ENCODE results near the gene DYRK1A. TPM values are rescaled to one million over a fixed set of nuclear protein-coding genes. Genes with fewer than 3 reads are reported as not detected.
A peak's percentile ranks its signal among the peaks of the same experiment; 100 is the strongest.

The DYRK1A gene
- total RNA-seq, 2 donors from 2014 or later: 70.5 to 146 TPM

- 62% methylated on average over 5 of the region's 5 CpGs for WGBS
- no peak overlapping the region for H3K27ac ChIP-seq
- H3K36me3 ChIP-seq: no peaks in the 10 kb centered on the region
- DNase-seq (ENCODE audit: low spot score): no peak
- peaks cover 13% of the 10 kb centered on the region for H3K4me1 ChIP-seq (replicated peaks)
- H3K9me3 ChIP-seq: no peaks in the 10 kb centered on the region
- H3K4me3 ChIP-seq: no peak overlapping the region
- intact Hi-C loops (cut with DNase I): no loop called here
- no peaks in the 10 kb centered on the region for H3K27me3 ChIP-seq (replicated peaks; ENCODE audit: insufficient read depth)
- no peak for TF ChIP-seq CTCF (IDR thresholded peaks at IDR 0.05)
- no peak for TF ChIP-seq POLR2A (IDR thresholded peaks at IDR 0.05)
- TF ChIP-seq POLR2AphosphoS5 (IDR thresholded peaks at IDR 0.05): no peak
Observed at GRCh38 chr21:37462087-37462861, 95.7 kb downstream of the DYRK1A start.

GRCh38 chr21:37463083-37463801 lies 96.7 kb downstream of the DYRK1A start:
- Histone ChIP-seq H3K27ac (no peak overlapping the region), H3K36me3 (no peaks in the 10 kb centered on the region), H3K4me1 (replicated peaks) (peaks cover 13% of the 10 kb centered on the region), H3K27me3 (replicated peaks; ENCODE audit: insufficient read depth) (no peaks in the 10 kb centered on the region), H3K9me3 (no peaks in the 10 kb centered on the region), H3K4me3 (no peak overlapping the region)
- TF ChIP-seq POLR2A (IDR thresholded peaks at IDR 0.05): no peak
- peak; percentile 22 to 72 (median 52) for TF ChIP-seq CTCF (IDR thresholded peaks at IDR 0.05)
- intact Hi-C loops (cut with DNase I): no loop called here
- 25% methylated on average over 6 of the region's 6 CpGs for WGBS
- DNase-seq (ENCODE audit: low spot score): no peak

DNA sequence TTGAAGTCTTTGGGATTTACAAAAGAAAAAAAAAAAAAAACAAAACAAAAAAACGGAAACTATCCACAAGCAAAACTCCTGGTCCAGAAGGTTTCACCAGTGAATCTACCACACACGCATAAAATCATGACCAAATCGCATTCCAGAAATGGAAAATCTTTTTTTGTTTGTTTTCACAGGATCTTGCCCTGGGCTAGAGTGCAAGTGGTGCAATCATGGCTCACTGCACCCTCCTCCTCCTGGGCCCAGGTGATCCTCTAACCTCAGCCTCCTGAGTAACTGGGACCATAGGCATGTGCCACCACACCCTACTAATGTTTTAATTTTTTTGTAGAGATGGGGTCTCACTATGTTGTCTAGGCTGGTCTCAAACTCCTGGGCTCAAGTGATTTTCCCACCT lies 100.5 kb downstream of the DYRK1A start:
- H3K27me3 ChIP-seq (replicated peaks; ENCODE audit: insufficient read depth): no peaks in the 10 kb centered on the region
- H3K36me3 ChIP-seq: no peaks in the 10 kb centered on the region
- 93% methylated on average over 3 of the region's 3 CpGs for WGBS
- intact Hi-C loops (cut with DNase I): no loop called here
- no peaks in the 10 kb centered on the region for H3K4me1 ChIP-seq (replicated peaks)
- no peaks in the 10 kb centered on the region for H3K9me3 ChIP-seq
- TF ChIP-seq POLR2A (IDR thresholded peaks at IDR 0.05) (no peak), POLR2AphosphoS5 (IDR thresholded peaks at IDR 0.05) (no peak), CTCF (IDR thresholded peaks at IDR 0.05) (no peak)
- H3K4me3 ChIP-seq: no peak overlapping the region
- DNase-seq (ENCODE audit: low spot score): no peak
- no peak overlapping the region for H3K27ac ChIP-seq

DNA sequence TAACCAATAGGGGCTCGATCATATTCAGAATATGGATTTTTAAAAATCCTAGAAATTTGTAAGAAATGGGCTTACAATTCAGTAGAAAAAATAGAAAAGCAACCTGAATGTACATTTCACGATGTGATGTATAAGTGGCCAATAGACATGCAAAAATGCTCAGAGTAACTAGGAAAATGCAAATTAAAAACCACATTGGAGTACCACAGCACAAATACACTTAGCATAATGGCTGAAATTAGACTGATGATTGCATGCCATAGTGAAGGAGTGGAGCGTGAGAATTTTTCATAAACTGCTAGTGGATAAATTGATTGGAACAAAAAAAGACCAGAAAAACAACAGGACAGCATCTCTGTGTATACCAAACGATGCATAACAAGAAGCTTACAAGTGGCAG lies 102.3 kb downstream of the DYRK1A start:
- no peaks in the 10 kb centered on the region for H3K9me3 ChIP-seq
- 97% methylated on average over 4 of the region's 4 CpGs for WGBS
- intact Hi-C loops (cut with DNase I): no loop called here
- DNase-seq (ENCODE audit: low spot score): no peak
- H3K27ac ChIP-seq: no peak overlapping the region
- no peaks in the 10 kb centered on the region for H3K4me1 ChIP-seq (replicated peaks)
- no peak overlapping the region for H3K4me3 ChIP-seq
- no peaks in the 10 kb centered on the region for H3K27me3 ChIP-seq (replicated peaks; ENCODE audit: insufficient read depth)
- no peaks in the 10 kb centered on the region for H3K36me3 ChIP-seq
- no peak for TF ChIP-seq POLR2A (IDR thresholded peaks at IDR 0.05)
- no peak for TF ChIP-seq CTCF (IDR thresholded peaks at IDR 0.05)
- TF ChIP-seq POLR2AphosphoS5 (IDR thresholded peaks at IDR 0.05): no peak

Measured in prostate gland (tissue), 2 donors.